HepG2 (cell line): Measurements from ENCODE around the gene COL4A2. TPM values are rescaled to one million over a fixed set of nuclear protein-coding genes. Genes with fewer than 3 reads are reported as not detected.

ENCODE experiments used
- ATAC-seq: fragments of 200-7000 bp; cut with Tn5 transposase; 3 replicates; pipeline ENCODE4 v1.9.1; 2020; ENCODE audit warnings: mild to moderate bottlenecking, moderate library complexity
- BruUV-seq: library from RNA; stranded (reverse); fragments of 400-500 nt; replicated peaks from 2 replicates; lab custom pipeline; 2021; lab: Mats Ljungman, UMichigan
- CTCF ChIA-PET: fragments of 300-600 bp; formaldehyde crosslinking; extraction: SDS; loops from one replicate; lab custom pipeline; 2021; ENCODE audit warnings: low total read pairs, inconsistent platforms, low intra/inter-chr PET ratio; lab: Yijun Ruan, JAX
- POLR2A ChIA-PET: fragments of 350-600 bp; sonication (Branson Sonifier 250); formaldehyde crosslinking; loops from one replicate; lab custom pipeline; 2020; ENCODE audit warnings: antibody characterized with exemption, inconsistent platforms; lab: Yijun Ruan, JAX
- DNase-seq: peaks from one replicate; pipeline ENCODE4 v3.0.0-alpha.2; 2015; ENCODE audit warnings: low spot score
- FAIRE-seq: peaks from 3 replicates; lab custom pipeline; 2011; peaks lifted over from hg19 to GRCh38; lab: Jason Lieb, UNC
- H2AFZ ChIP-seq: one replicate; pipeline ENCODE4 v1.6.1; 2011; ENCODE audit warnings: low read length, inconsistent platforms
- H3K27ac ChIP-seq: fragments of 300-600 bp; 3 replicates; pipeline ENCODE4 v1.8.0; 2011; ENCODE audit warnings: mixed run types, mild to moderate bottlenecking, mixed read lengths, low read length, inconsistent platforms; ENCODE audit not compliant: insufficient read depth; ENCODE audit errors: extremely low read length
- H3K27me3 ChIP-seq, 2 experiments: fragments of 200-600 bp in 1 of 2; 2 replicates in 1 of 2; 3 replicates in 1 of 2; pipeline versions ENCODE4 v1.6.0 to v1.8.0; 2011; ENCODE audit warnings: low read length in 2 of 2, mild to moderate bottlenecking in 2 of 2, moderate library complexity in 2 of 2, inconsistent platforms in 1 of 2; ENCODE audit not compliant: insufficient read depth in 2 of 2, control insufficient read depth in 1 of 2
- H3K36me3 ChIP-seq, 2 experiments: fragments of 200-600 bp in 1 of 2; replicated peaks in 1 of 2; 2 replicates in 1 of 2; 3 replicates in 1 of 2; pipeline versions ENCODE4 v1.5.1 to v1.8.0; 2011; ENCODE audit warnings: low read length in 2 of 2, inconsistent platforms in 1 of 2; ENCODE audit not compliant: insufficient read depth in 2 of 2, control insufficient read depth in 1 of 2
- H3K4me1 ChIP-seq: 2 replicates; pipeline ENCODE4 v1.5.1; 2012; ENCODE audit warnings: low read length, inconsistent platforms; ENCODE audit not compliant: insufficient read depth
- H3K4me2 ChIP-seq: 2 replicates; pipeline ENCODE4 v1.6.0; 2011; ENCODE audit warnings: low read depth, low read length, inconsistent platforms
- H3K4me3 ChIP-seq, 3 experiments: fragments of 200-600 bp in 1 of 3; sonication (generic), shearing (Covaris generic) in 1 of 3; replicated peaks in 1 of 3; 2 replicates each; pipeline ENCODE4 v1.5.1; 2011 to 2016; ENCODE audit warnings: low read length in 3 of 3, inconsistent platforms in 2 of 3, low read depth in 2 of 3, mild to moderate bottlenecking in 2 of 3, control low read depth in 1 of 3, mixed read lengths in 1 of 3; ENCODE audit not compliant: insufficient read depth in 1 of 3
- H3K79me2 ChIP-seq: one replicate; pipeline ENCODE4 v1.6.1; 2011; ENCODE audit warnings: low read length, inconsistent platforms; ENCODE audit not compliant: insufficient read depth
- H3K9ac ChIP-seq: 2 replicates; pipeline ENCODE4 v1.6.0; 2011; ENCODE audit warnings: mild to moderate bottlenecking, low read depth, low read length, inconsistent platforms; ENCODE audit not compliant: insufficient read depth
- H3K9me3 ChIP-seq: 2 replicates; pipeline ENCODE4 v1.5.1; 2012; ENCODE audit warnings: mild to moderate bottlenecking, low read length
- H4K20me1 ChIP-seq: 2 replicates; pipeline ENCODE4 v1.6.0; 2011; ENCODE audit warnings: inconsistent platforms, mild to moderate bottlenecking, low read length, moderate library complexity; ENCODE audit not compliant: insufficient read depth
- FOXC1 ChIP-seq: sonication (generic); formaldehyde crosslinking; IDR thresholded peaks from 2 replicates; pipeline ENCODE4 v1.8.0; 2022; ENCODE audit warnings: mild to moderate bottlenecking, missing genetic modification reagents, borderline replicate concordance
- SNAI1 ChIP-seq: sonication (generic); formaldehyde crosslinking; IDR thresholded peaks from 2 replicates; pipeline ENCODE4 v1.5.0; 2020; ENCODE audit warnings: mild to moderate bottlenecking, missing genetic modification reagents, borderline replicate concordance
- ZNF263 ChIP-seq: sonication (generic); formaldehyde crosslinking; IDR thresholded peaks from 2 replicates; pipeline ENCODE4 v1.4.0; 2020; ENCODE audit warnings: missing genetic modification reagents
- ZNF484 ChIP-seq: sonication (generic); formaldehyde crosslinking; IDR thresholded peaks from 2 replicates; pipeline ENCODE4 v1.5.1; 2020; ENCODE audit warnings: mild to moderate bottlenecking, low read depth, missing genetic modification reagents, borderline replicate concordance
- WGBS: methylation state at CpG from one replicate; pipeline ENCODE4 v1.1.6; 2017; ENCODE audit warnings: low lambda C conversion rate; 5-methylcytosine and 5-hydroxymethylcytosine counted together
- in situ Hi-C: cut with HindIII; loops from 2 replicates; pipeline ENCODE4 v1.10.0; 2017; ENCODE audit warnings: low pct_unique_long_range_greater_than_20kb; ENCODE audit not compliant: extremely low pct_ligation_motif_present
- intact Hi-C: fragments of 100-400 bp; cut with micrococcal nuclease; formaldehyde crosslinking; loops from one replicate; pipeline ENCODE4 v1.10.0; 2022; ENCODE audit not compliant: unreplicated experiment
- polyA plus RNA-seq, 8 experiments: library from polyadenylated mRNA; depleted of rRNA in 3 of 8; stranded (reverse) in 7 of 8; unstranded in 1 of 8; fragments of >200 nt; fragmentation: Illumina TruSeq in 4 of 8; extraction: Trizol in 4 of 8; gene quantifications; 2 replicates each; pipeline versions ENCODE4 v1.2.1 to v1.2.3, GENCODE V29; 2011 to 2016; ENCODE audit warnings: low read depth in 4 of 8, missing spikeins in 1 of 8, mixed read lengths in 1 of 8; ENCODE audit not compliant: insufficient read depth in 1 of 8
- total RNA-seq, 5 experiments: library from RNA; depleted of rRNA; stranded (reverse); fragments of >200 nt; fragmentation: Illumina TruSeq; extraction: Trizol; gene quantifications; 2 replicates each; pipeline ENCODE4 v1.2.3, GENCODE V29; 2016; ENCODE audit warnings: low read depth in 1 of 5
- TF ChIP-seq, protein P1 (sequence below): sonication (generic); formaldehyde crosslinking; IDR thresholded peaks from 2 replicates; pipeline ENCODE4 v1.8.0; 2022; ENCODE audit warnings: missing genetic modification reagents, mild to moderate bottlenecking, moderate library complexity, borderline replicate concordance
- TF ChIP-seq, protein P2 (sequence below), 2 experiments: sonication (generic) in 1 of 2; formaldehyde crosslinking in 1 of 2; IDR thresholded peaks; 2 replicates each; pipeline versions ENCODE4 v1.4.0 to v1.6.1; 2018 to 2020; ENCODE audit warnings: missing genetic modification reagents in 2 of 2, borderline replicate concordance in 1 of 2, low read depth in 1 of 2, mild to moderate bottlenecking in 1 of 2, missing biosample characterization in 1 of 2
- TF ChIP-seq, protein P3 (sequence below): sonication (generic); formaldehyde crosslinking; IDR thresholded peaks from 2 replicates; pipeline ENCODE4 v1.4.0; 2020; ENCODE audit warnings: missing genetic modification reagents

Gene COL4A2
- total and polyA plus RNA-seq, 2 of the 13 experiments (the other 11 are each of a cell fraction or from before 2014, with no cell fraction given) = 0.22 to 1.9 TPM

DNA sequence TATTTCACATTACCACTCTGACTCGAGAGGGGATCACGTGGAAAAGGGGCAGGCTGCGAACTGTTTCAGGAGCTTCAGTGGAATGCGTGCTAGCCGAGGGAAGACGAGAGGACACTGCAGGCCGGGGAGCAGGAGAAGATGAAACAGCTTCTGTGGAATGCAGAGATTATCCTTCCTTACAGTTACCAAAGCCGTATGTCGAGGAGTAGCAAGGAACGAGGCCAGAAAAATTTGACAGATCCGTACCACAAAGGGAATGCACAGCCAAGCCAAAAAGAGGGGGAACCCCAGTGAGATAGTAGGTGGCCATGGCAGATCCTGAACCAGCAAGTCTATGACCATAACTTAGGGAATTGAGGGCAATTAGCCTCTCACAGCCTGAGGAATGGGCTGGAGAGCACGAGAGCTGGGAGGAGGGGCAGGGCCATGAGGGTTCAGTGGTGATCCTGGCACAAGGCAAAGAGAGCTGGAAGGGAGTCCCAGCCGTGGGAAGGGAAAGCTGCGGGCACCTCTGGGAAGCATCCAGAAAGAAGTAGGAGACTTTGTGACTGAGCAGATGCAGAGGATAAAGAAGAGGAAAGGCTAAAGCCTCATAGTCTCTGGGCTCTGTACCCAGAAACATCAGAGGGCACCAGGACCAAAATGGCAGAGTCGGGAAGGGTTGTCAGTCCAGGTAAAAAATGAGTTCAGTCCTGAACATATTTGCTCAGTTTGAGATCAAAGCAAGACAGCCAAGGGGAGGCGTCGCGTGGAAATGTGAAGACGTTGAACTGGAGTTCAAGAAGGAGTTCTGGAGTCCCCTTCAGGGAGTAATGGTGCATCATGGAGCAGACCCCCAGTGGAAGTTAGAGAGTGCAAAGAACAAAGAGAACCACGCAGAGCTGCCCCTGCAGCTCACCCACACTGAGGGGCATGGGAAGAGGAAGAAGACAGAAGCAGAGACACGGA, 5.2 kb upstream of the COL4A2 start:
- in situ Hi-C loops = no loop called here
- Histone ChIP-seq H3K4me1 (no peaks in the 10 kb centered on the region), H3K4me3 (no peak overlapping the region), H3K4me2 (no peak overlapping the region), H3K9ac (no peak overlapping the region), H3K79me2 (no peaks in the 10 kb centered on the region), H4K20me1 (no peaks in the 10 kb centered on the region), H3K27ac (no peak overlapping the region), H3K27me3 (peaks cover 7 to 47% of the 10 kb centered on the region in 2 experiments), H3K9me3 (no peaks in the 10 kb centered on the region), H3K36me3 (no peaks in the 10 kb centered on the region), H2AFZ (no peak overlapping the region)
- FAIRE-seq (no peak), ATAC-seq (no peak), DNase-seq (no peak)
- ChIA-PET CTCF (no interaction called here), POLR2A (no interaction called here)
- BruUV-seq = no TSS peak
- 12% methylated on average over 21 of the region's 21 CpGs for WGBS
- intact Hi-C loops = no loop called here
- TF ChIP-seq, protein P1, sequence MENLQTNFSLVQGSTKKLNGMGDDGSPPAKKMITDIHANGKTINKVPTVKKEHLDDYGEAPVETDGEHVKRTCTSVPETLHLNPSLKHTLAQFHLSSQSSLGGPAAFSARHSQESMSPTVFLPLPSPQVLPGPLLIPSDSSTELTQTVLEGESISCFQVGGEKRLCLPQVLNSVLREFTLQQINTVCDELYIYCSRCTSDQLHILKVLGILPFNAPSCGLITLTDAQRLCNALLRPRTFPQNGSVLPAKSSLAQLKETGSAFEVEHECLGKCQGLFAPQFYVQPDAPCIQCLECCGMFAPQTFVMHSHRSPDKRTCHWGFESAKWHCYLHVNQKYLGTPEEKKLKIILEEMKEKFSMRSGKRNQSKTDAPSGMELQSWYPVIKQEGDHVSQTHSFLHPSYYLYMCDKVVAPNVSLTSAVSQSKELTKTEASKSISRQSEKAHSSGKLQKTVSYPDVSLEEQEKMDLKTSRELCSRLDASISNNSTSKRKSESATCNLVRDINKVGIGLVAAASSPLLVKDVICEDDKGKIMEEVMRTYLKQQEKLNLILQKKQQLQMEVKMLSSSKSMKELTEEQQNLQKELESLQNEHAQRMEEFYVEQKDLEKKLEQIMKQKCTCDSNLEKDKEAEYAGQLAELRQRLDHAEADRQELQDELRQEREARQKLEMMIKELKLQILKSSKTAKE (CRISPR knock-in tag) = no peak
- TF ChIP-seq SNAI1 (CRISPR knock-in tag) (no peak), FOXC1 (CRISPR knock-in tag) (no peak), ZNF263 (CRISPR knock-in tag) (no peak), ZNF484 (no peak)
- TF ChIP-seq, protein P2, sequence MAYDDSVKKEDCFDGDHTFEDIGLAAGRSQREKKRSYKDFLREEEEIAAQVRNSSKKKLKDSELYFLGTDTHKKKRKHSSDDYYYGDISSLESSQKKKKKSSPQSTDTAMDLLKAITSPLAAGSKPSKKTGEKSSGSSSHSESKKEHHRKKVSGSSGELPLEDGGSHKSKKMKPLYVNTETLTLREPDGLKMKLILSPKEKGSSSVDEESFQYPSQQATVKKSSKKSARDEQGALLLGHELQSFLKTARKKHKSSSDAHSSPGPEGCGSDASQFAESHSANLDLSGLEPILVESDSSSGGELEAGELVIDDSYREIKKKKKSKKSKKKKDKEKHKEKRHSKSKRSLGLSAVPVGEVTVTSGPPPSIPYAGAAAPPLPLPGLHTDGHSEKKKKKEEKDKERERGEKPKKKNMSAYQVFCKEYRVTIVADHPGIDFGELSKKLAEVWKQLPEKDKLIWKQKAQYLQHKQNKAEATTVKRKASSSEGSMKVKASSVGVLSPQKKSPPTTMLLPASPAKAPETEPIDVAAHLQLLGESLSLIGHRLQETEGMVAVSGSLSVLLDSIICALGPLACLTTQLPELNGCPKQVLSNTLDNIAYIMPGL (CRISPR knock-in tag; IDR thresholded peaks at IDR 0.05; ENCODE audit: borderline replicate concordance in 1 of 2, low read depth in 1 of 2) = no peak
- TF ChIP-seq, protein P3, sequence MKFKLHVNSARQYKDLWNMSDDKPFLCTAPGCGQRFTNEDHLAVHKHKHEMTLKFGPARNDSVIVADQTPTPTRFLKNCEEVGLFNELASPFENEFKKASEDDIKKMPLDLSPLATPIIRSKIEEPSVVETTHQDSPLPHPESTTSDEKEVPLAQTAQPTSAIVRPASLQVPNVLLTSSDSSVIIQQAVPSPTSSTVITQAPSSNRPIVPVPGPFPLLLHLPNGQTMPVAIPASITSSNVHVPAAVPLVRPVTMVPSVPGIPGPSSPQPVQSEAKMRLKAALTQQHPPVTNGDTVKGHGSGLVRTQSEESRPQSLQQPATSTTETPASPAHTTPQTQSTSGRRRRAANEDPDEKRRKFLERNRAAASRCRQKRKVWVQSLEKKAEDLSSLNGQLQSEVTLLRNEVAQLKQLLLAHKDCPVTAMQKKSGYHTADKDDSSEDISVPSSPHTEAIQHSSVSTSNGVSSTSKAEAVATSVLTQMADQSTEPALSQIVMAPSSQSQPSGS = no peak
